ENCODE data around the gene CDK13. TPM values are rescaled to one million over a fixed set of nuclear protein-coding genes. Genes with fewer than 3 reads are reported as not detected.

Gene CDK13
- total and polyA plus RNA-seq, 9 of the 15 experiments (the other 6 are each of a cell fraction or from before 2014, with no cell fraction given), result 9.8 to 46.1 (median 32.4) TPM

- in situ Hi-C loops (cut with MboI), result no loop called here
- no peaks in the 10 kb centered on the region; a peak in 1 of 5 replicates for H3K4me1 ChIP-seq (replicated peaks in 1 of 2; ENCODE audit: control insufficient read depth in 2 of 2, insufficient read depth in 2 of 2, low read length in 2 of 2)
- DNase-seq (ENCODE audit: extremely low read depth in 1 of 4, low spot score in 3 of 4) (no peak), ATAC-seq (no peak), FAIRE-seq (no peak)
- no peaks in the 10 kb centered on the region for H3K27me3 ChIP-seq (ENCODE audit: control insufficient read depth in 2 of 2, insufficient read depth in 2 of 2, low read length in 2 of 2)
- no peak overlapping the region for H2AFZ ChIP-seq (ENCODE audit: low read depth, low read length)
- H3K27ac ChIP-seq (ENCODE audit: extremely low read depth, low read depth, low read length), result no peak overlapping the region
- BruUV-seq (replicated peaks), result no TSS peak
- peaks cover 2% of the 10 kb centered on the region; the same call in 1 of the 3 replicates for H3K36me3 ChIP-seq (ENCODE audit: control insufficient read depth, insufficient read depth, low read length)
- H3K9ac ChIP-seq (ENCODE audit: insufficient read depth in 1 of 2, low read depth in 2 of 2, low read length in 2 of 2), result no peak overlapping the region; a peak in 1 of 4 replicates
- no peak overlapping the region for H3K4me3 ChIP-seq
- H3K4me2 ChIP-seq (ENCODE audit: insufficient read depth, low read length), result no peak overlapping the region
- intact Hi-C loops (cut with micrococcal nuclease), result no loop called here
- WGBS (ENCODE audit: insufficient coverage, low coverage, missing lambda C conversion rate), result 74% methylated on average over 8 of the region's 8 CpGs
- H3K9me3 ChIP-seq (replicated peaks; ENCODE audit: control insufficient read depth, insufficient read depth, low read depth, low read length), result no peaks in the 10 kb centered on the region
- H3K79me2 ChIP-seq (ENCODE audit: control insufficient read depth, insufficient read depth, low read length), result peaks cover 81% of the 10 kb centered on the region
- POLR2A ChIA-PET, result no interaction called here
- CTCF ChIA-PET (ENCODE audit: low intra/inter-chr PET ratio), result no interaction called here
- peaks cover 4% of the 10 kb centered on the region for H3K9me1 ChIP-seq (ENCODE audit: control insufficient read depth, insufficient read depth, low read length)
- peaks cover 11% of the 10 kb centered on the region for H4K20me1 ChIP-seq (replicated peaks; ENCODE audit: control insufficient read depth, insufficient read depth, low read length)
- no peak for TF ChIP-seq ZNF395 (CRISPR knock-in tag; IDR thresholded peaks at IDR 0.05)
- TF ChIP-seq PCBP2 (IDR thresholded peaks at IDR 0.05; ENCODE audit: low read depth, low read length, poor library complexity, severe bottlenecking), result no peak
- no peak for TF ChIP-seq ARNT (IDR thresholded peaks at IDR 0.05)
- no peak for TF ChIP-seq TCF7L2 (IDR thresholded peaks at IDR 0.05; ENCODE audit: low read depth, low read length)
- no peak for TF ChIP-seq FOS (IDR thresholded peaks at IDR 0.05; ENCODE audit: extremely low read depth, insufficient read length)
- no peak for TF ChIP-seq ZNF584 (CRISPR knock-in tag; IDR thresholded peaks at IDR 0.05; ENCODE audit: low read depth)
- no peak for TF ChIP-seq L3MBTL2 (IDR thresholded peaks at IDR 0.05)
- TF ChIP-seq NFYB (IDR thresholded peaks at IDR 0.05; ENCODE audit: extremely low read depth, insufficient read length), result no peak
- no peak for TF ChIP-seq RBM14 (IDR thresholded peaks at IDR 0.05; ENCODE audit: borderline replicate concordance, insufficient read depth, low read depth, low read length)
- no peak for TF ChIP-seq ZNF121 (CRISPR knock-in tag; conservative IDR thresholded peaks at IDR 0.05)
- no peak for TF ChIP-seq ILK (tag; IDR thresholded peaks at IDR 0.05; ENCODE audit: borderline replicate concordance, low read depth)
- TF ChIP-seq ZNF449 (CRISPR knock-in tag; IDR thresholded peaks at IDR 0.05), result no peak
- no peak for TF ChIP-seq DEAF1 (CRISPR knock-in tag; IDR thresholded peaks at IDR 0.05)
- no peak for TF ChIP-seq HLTF (IDR thresholded peaks at IDR 0.05)
- TF ChIP-seq ASH1L (IDR thresholded peaks at IDR 0.05; ENCODE audit: borderline replicate concordance, low read depth, partially characterized antibody), result no peak
Measured at GRCh38 chr7:39979406-39980073, 29.5 kb downstream of the CDK13 start.
